GM19240 (cell line): ENCODE data around the gene SLC9A7.

Experiments
- DNase-seq: peaks from one replicate; pipeline ENCODE4 v3.0.0; 2011; ENCODE audit warnings: low spot score; ENCODE audit not compliant: insufficient read length

The SLC9A7 gene

GRCh38 chrX:46611658-46612362, 147.1 kb downstream of the SLC9A7 start:
- DNase-seq = no peak

GRCh38 chrX:46610070-46610658, 148.8 kb downstream of the SLC9A7 start:
- DNase-seq = no peak

DNA sequence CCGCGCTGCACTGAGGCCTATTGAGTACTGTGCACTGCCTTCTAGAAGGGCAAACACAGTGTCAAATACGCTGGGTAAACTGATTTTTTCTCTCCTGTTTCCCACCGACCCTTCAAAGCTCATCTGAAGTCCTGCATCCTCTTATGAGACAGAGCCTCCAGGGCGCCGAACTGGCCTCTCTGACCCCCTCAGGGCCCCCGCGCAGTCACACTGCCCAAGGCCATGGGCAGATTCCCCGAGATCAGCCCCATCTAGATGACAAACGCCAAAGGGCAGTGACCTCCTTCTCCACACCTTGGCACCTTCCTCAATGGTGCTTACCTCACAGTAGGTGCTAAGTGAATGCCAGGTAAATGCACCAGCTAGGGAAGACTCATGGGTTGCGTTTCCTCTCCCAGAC, 151.0 kb downstream of the SLC9A7 start:
- no peak for DNase-seq

DNA sequence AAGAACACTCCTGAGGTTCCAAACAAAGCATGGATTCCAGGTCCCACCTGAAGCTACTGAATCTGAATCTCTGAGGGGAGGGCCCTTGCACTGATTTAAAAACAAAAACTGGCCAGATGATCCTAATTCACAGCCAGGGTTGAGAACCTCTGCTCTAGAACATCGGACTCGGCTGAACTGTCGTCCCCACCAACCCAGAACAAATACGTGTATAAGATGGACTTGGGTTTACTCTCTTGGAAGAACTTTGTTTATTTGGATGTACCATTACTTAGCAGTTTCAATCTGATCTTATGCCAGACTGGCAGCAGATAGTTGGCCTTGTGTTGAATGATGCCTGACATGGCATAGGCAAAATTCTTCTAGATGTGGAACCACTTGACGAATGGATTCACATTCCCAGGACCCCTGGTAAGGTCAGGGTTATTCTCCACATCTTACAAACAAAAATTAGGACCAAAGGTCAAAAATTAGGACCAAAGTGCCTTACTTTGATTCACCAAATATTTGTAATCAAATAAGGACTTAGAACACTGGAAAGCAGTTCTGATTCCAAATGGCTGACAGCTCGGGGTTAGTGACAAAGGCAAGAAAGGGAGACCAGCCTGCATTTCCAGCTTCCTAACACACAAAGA, 156.3 kb downstream of the SLC9A7 start:
- no peak for DNase-seq

DNA sequence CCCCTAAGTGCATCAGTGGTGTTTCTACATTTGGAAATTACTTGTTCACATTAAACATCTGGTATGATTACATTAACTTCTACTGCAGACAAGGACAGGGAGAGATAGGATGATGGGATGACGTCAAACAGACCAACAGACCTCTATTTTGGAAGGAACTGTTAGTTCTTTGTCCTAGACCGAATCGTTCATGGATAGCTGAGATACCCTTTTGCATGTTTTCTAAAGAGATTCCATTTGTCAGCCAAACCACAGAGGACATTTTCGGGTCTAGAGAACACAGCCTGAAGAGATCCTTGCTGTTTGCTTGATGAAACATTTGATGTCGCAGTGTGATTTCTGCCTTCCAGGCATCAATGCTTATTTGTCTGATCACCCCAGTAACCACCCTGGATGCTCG, 157.6 kb downstream of the SLC9A7 start:
- DNase-seq = no peak

- DNase-seq = no peak
These were observed 159.8 kb downstream of the SLC9A7 start for GRCh38 chrX:46599051-46599560.

DNA sequence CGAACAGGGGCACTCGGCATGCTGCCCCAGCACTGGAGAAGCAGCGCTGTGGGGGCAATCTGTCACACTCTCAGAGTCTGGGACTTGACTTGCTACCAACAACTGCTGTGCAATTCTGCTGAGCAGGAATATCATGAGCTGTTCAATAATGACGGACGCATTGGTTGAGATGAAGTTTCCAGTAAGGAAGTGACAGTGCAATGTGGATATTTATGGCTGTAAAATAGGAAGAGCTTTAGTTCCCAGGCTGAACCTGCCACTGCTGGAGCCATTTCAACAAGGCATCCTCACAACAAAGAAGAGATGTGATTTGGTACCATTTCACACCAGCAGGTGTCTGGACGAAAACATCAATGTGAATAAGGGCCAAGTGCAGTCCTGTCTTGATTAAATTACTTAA, 161.1 kb downstream of the SLC9A7 start:
- DNase-seq = no peak

- no peak for DNase-seq
These were observed 161.7 kb downstream of the SLC9A7 start for GRCh38 chrX:46597208-46597607.

GRCh38 chrX:46595084-46595483, 163.8 kb downstream of the SLC9A7 start:
- DNase-seq = no peak

GRCh38 chrX:46589977-46590723, 168.8 kb downstream of the SLC9A7 start:
- DNase-seq = no peak

- DNase-seq = no peak
These were observed 170.7 kb downstream of the SLC9A7 start for GRCh38 chrX:46588263-46588662.

DNA sequence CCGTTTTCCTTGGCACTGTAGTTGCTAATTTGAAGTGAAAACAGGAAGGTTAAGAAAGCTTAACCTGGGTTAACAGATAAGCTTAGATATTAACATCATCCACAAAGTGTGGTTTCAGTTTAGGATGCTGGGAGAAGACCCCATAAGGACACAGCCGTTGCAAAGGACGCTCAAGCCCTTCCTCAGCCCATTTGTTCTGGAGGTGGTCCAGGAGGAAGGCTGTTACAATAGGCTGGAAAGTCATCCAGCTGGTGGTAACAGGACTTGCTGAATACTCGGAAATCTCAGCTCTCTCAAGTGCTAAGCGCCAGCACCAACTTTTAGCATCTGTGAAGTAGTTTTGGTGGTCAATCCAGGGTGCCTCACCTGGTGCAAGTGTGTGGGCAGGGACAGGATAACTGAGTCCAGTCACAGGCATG, 171.2 kb downstream of the SLC9A7 start:
- DNase-seq = no peak

GRCh38 chrX:46587158-46587557, 171.8 kb downstream of the SLC9A7 start:
- DNase-seq = no peak

DNA sequence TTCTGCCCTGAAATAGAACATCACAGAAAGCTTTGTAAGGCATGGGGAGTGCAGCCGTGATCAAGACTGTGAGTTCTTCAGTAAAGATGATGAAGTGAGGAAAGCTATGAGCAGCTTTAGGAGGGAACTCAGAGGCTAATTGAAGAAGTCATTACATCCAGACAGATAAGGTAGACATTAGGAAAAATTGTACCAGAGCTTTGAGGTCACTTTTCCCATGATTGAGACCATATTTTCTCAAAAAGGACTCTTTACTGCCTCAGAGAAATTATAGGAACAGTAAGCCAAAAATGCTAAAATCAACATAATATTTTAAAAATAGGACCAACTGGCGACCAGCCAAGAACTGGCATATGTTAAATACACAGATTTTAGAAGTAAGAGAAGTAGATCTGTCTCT, 174.2 kb downstream of the SLC9A7 start:
- DNase-seq = no peak

DNA sequence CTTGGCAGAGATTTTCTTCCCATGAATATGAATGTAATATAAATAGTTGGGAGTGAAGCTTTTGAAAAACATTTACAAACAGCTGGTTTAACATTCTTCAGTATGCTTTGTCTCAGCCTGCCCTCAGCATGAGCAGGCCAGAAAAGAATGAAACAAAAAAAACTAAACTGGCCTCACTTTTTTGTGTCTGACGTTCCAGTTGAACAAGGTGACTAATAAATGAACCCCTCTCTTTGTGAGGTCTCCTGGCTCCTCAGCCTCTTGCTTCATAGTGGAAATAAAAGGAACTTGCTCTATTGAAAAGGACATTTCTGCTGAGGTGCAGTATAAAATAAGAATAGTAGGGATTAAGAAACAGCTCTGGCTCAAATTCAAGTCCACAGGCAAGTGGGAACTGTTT, 176.0 kb downstream of the SLC9A7 start:
- no peak for DNase-seq

DNA sequence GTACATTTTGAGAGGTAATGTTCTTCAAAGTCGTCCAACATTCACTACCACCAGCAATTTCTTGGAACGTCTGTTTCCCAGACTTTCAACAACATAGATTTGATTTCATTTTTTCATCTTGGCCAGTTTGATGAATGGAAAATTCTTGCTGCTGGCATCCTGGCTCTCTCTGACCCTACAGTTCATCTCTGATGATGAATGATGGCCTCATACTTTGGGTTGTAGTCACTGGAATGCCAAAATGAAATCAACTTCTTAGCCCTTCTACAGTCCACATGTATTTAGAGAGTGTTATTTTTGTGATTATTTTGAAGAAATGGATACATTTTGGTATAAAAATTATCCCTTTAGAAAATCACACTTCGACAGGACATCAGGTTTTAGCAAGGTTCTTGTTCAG, 176.6 kb downstream of the SLC9A7 start:
- no peak for DNase-seq

DNA sequence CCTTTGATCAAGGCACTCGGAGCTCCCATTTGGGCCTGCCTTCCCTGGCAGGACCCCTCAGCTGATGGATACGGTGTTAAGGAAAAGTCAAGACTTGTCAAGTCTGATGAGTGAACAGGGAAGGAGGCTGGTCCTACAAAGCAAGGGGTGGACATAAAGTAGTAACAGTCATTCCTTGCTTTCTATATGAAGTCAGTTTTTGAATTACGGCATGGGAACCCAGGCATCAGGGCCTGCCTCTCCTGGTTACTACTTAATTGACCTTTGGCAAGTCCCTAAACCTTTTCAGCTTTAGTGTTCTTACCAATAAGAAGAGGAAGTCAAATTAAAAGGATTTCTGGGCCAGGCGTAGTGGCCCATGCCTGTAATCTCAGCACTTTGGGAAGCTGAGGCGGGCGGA, 178.3 kb downstream of the SLC9A7 start:
- DNase-seq = no peak

- no peak for DNase-seq
These were observed 179.7 kb downstream of the SLC9A7 start for GRCh38 chrX:46579250-46579649.

DNA sequence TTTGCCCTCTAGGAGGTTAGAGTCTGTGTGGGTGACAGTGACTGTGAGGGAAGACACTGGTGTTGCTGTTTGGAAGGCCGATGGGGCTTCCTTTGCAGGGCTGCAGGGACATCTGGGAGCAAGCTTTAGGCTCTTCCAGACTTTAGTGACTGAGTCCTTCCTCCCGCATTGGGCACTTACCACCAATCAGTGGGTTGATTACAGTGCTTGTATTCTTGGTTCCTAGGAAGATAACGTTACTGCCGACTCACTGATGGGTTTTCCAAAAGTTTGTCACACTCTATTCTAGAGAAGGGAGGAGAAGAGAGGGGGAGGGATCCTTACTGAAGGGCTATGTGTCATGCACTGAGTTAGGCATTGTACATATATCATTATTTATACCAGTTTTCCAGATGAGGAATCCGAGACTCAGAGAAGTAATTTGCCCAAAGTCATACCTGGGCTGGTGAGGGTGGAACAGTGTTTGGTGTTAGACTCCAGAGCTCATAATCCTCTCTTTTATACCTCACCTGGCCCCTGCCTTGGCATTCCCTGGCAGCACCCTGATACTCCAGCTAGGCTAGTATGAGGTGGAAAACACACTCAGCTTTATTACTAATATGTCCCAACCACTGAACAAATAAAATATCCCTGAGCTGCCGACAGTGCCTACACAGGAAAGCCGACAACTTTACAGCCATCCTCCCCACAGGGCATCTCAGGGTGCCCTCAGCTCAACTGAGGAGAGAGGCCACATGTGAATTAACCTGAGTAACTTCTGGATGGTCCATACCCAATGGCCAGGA, 181.5 kb downstream of the SLC9A7 start:
- DNase-seq = no peak

- no peak for DNase-seq
These were observed 182.5 kb downstream of the SLC9A7 start for GRCh38 chrX:46576458-46576857.

DNA sequence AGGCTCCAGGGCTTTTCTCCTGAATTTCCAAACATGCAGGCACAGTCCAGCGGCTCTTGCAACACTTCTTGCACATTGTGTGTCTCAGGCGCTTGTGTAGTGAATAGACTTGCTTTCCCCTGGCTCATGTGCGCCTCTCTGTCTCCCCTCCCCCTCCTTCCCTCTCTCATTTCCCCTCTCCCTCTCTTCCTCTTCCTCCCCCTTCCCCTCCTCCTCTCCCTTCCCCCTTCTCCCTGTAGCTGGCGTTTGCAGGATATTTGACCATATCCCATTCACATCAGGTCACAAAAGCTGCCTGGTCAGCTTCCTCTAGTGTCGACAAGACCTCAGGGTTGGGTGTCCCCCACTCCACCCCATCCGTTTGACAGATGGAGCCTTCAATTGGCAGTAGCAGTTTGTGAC, 182.9 kb downstream of the SLC9A7 start:
- DNase-seq = no peak
